H1 (cell line): ENCODE measurements around the gene GAP43.
"Not testable (repeated sequence)": the region's sequence is repeated elsewhere in the genome, so short reads cannot be mapped to it uniquely, and the experiment has no call there.

Experiments
- CEBPB ChIP-seq: IDR thresholded peaks from 2 replicates; pipeline ENCODE4 v1.6.1; 2012; ENCODE audit warnings: low read depth, low read length
- CHD1 ChIP-seq: IDR thresholded peaks from 2 replicates; pipeline ENCODE4 v1.6.1; 2012; ENCODE audit warnings: low read depth, low read length, improper control_type of control experiment
- EZH2 ChIP-seq: fragments of 200-600 bp; sonication (generic); IDR thresholded peaks from 2 replicates; pipeline ENCODE4 v1.7.1; 2012; ENCODE audit warnings: low read depth, mild to moderate bottlenecking, moderate library complexity, low read length, inconsistent platforms; ENCODE audit not compliant: severe bottlenecking
- PHF8 ChIP-seq: fragments of 200-600 bp; sonication (generic); conservative IDR thresholded peaks from 2 replicates; pipeline ENCODE4 v1.7.1; 2012; ENCODE audit warnings: low read depth, mild to moderate bottlenecking, inconsistent platforms, low read length, moderate library complexity
- RFX5 ChIP-seq: IDR thresholded peaks from 2 replicates; pipeline ENCODE4 v1.6.1; 2011; ENCODE audit warnings: low read depth, low read length, improper control_type of control experiment, borderline replicate concordance
- SP1 ChIP-seq: IDR thresholded peaks from 2 replicates; pipeline ENCODE4 v1.6.1; 2011; ENCODE audit warnings: low read depth, low read length
- TF ChIP-seq, protein P1 (sequence below), 3 experiments: IDR thresholded peaks; 1 replicate in 2 of 3; 2 replicates in 1 of 3; pipeline versions ENCODE4 v1.5.1 to v1.6.1; 2011; ENCODE audit warnings: low read length in 3 of 3, mild to moderate bottlenecking in 3 of 3, inconsistent platforms in 2 of 3, low read depth in 1 of 3, moderate library complexity in 1 of 3; ENCODE audit not compliant: insufficient read depth in 1 of 3; ENCODE audit errors: control extremely low read depth in 1 of 3

DNA sequence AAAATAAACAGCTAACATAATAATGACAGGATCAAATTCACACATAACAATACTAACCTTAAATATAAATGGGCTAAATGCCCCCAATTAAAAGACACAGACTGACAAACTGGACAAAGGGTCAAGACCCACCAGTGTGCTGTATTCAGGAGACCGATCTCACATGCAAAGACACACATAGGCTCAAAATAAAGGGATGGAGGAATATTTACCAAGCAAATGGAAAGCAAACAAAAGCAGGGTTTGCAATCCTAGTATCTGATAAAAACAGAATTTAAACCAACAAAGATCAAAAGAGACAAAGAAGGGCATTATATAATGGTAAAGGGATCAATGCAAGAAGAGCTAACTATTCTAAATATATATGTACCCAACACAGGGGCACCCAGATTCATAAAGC lies 129.7 kb downstream of the GAP43 start:
- not testable (repeated sequence) for TF ChIP-seq RFX5, EZH2, CHD1, SP1, CEBPB, PHF8
- TF ChIP-seq, protein P1, sequence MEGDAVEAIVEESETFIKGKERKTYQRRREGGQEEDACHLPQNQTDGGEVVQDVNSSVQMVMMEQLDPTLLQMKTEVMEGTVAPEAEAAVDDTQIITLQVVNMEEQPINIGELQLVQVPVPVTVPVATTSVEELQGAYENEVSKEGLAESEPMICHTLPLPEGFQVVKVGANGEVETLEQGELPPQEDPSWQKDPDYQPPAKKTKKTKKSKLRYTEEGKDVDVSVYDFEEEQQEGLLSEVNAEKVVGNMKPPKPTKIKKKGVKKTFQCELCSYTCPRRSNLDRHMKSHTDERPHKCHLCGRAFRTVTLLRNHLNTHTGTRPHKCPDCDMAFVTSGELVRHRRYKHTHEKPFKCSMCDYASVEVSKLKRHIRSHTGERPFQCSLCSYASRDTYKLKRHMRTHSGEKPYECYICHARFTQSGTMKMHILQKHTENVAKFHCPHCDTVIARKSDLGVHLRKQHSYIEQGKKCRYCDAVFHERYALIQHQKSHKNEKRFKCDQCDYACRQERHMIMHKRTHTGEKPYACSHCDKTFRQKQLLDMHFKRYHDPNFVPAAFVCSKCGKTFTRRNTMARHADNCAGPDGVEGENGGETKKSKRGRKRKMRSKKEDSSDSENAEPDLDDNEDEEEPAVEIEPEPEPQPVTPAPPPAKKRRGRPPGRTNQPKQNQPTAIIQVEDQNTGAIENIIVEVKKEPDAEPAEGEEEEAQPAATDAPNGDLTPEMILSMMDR (IDR thresholded peaks at IDR 0.05; ENCODE audit: control extremely low read depth in 1 of 3, insufficient read depth in 1 of 3, low read depth in 1 of 3, low read length in 3 of 3), result not testable (repeated sequence)
